ENCODE data around the gene GABRG3. TPM values are rescaled to one million over a fixed set of nuclear protein-coding genes. Genes with fewer than 3 reads are reported as not detected.

The GABRG3 gene
- total RNA-seq, 1 experiment from 2014 or later: not detected

GRCh38 chr15:27549746-27550145 is 578.8 kb downstream of the GABRG3 start:
- RAD21 ChIA-PET (ENCODE audit: low non-redundant PET in 1 of 2, low total read pairs in 2 of 2, uncharacterized antibody in 2 of 2, unreplicated experiment in 2 of 2): no interaction called here
- H3K4me3 ChIP-seq (replicated peaks in 1 of 2; ENCODE audit: low read depth in 1 of 2, low read length in 2 of 2): no peak overlapping the region
- H4K20me1 ChIP-seq (ENCODE audit: insufficient read depth): no peaks in the 10 kb centered on the region
- no peak overlapping the region for H3K4me2 ChIP-seq (ENCODE audit: low read length)
- H3K27ac ChIP-seq (ENCODE audit: low read depth, low read length): no peak overlapping the region
- DNase-seq (ENCODE audit: low read depth, low spot score) (no peak), ATAC-seq (no peak)
- no peaks in the 10 kb centered on the region for H3K79me2 ChIP-seq (ENCODE audit: insufficient read depth, low read length)
- H3K9me3 ChIP-seq (ENCODE audit: control insufficient read depth in 1 of 2, insufficient read depth in 1 of 2, low read depth in 1 of 2, low read length in 2 of 2): peaks cover 0 to 44% of the 10 kb centered on the region in 2 experiments; a peak in 2 of 4 replicates
- H3K36me3 ChIP-seq (ENCODE audit: control insufficient read depth in 1 of 2, insufficient read depth in 2 of 2, low read length in 2 of 2): no peaks in the 10 kb centered on the region
- H3K27me3 ChIP-seq (ENCODE audit: insufficient read depth, low read length): no peaks in the 10 kb centered on the region
- no peak overlapping the region for H3K9ac ChIP-seq (ENCODE audit: low read length)
- TF ChIP-seq EZH2phosphoT487 (IDR thresholded peaks at IDR 0.05; ENCODE audit: borderline replicate concordance) (no peak), ZNF274 (IDR thresholded peaks at IDR 0.05; ENCODE audit: low read depth, low read length) (no peak)
- CTCF ChIA-PET: no interaction called here
- no peaks in the 10 kb centered on the region for H3K4me1 ChIP-seq (ENCODE audit: control insufficient read depth in 1 of 2, insufficient read depth in 2 of 2, low read length in 2 of 2)
- BruUV-seq (replicated peaks): no TSS peak
- H2AFZ ChIP-seq (ENCODE audit: low read depth, low read length, poor library complexity, severe bottlenecking): no peak overlapping the region
- no peaks in the 10 kb centered on the region for H3K9me2 ChIP-seq (ENCODE audit: insufficient read depth)
- intact Hi-C loops (cut with micrococcal nuclease): no loop called here
- POLR2A ChIA-PET: no interaction called here

DNA sequence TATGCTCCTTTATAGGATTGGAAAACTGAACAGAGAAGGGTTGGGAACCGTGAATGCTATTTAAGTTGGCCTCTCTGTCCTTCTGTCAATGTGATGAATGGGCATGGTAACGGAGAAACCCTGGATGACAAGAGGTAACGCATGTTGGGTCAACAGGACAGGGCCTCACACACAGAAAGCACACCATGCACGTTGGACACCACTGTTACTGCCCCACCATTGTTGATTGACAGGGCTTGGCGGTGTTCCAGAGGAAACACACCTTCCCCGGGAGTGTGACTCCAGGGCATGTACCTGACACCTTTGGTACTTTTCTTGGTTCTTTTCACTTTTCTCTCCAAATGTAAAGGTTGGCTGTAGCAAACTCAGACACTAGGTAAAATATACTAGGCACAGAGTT is 579.7 kb downstream of the GABRG3 start:
- no peak for ATAC-seq
- RAD21 ChIA-PET (ENCODE audit: low non-redundant PET in 1 of 2, low total read pairs in 2 of 2, uncharacterized antibody in 2 of 2, unreplicated experiment in 2 of 2): no interaction called here
- no peaks in the 10 kb centered on the region for H3K36me3 ChIP-seq (ENCODE audit: control insufficient read depth in 1 of 2, insufficient read depth in 2 of 2, low read length in 2 of 2)

More for the DNA sequence above, 579.7 kb downstream of the GABRG3 start:
- Histone ChIP-seq H3K9ac (ENCODE audit: low read length) (no peak overlapping the region), H3K4me2 (ENCODE audit: low read length) (no peak overlapping the region), H3K27ac (ENCODE audit: low read depth, low read length) (no peak overlapping the region), H2AFZ (ENCODE audit: low read depth, low read length, poor library complexity, severe bottlenecking) (no peak overlapping the region), H3K9me2 (ENCODE audit: insufficient read depth) (no peaks in the 10 kb centered on the region), H3K9me3 (ENCODE audit: control insufficient read depth in 1 of 2, insufficient read depth in 1 of 2, low read depth in 1 of 2, low read length in 2 of 2) (peaks cover 0 to 46% of the 10 kb centered on the region in 2 experiments; a peak in 2 of 4 replicates), H3K27me3 (ENCODE audit: insufficient read depth, low read length) (no peaks in the 10 kb centered on the region), H3K4me1 (ENCODE audit: control insufficient read depth in 1 of 2, insufficient read depth in 2 of 2, low read length in 2 of 2) (no peaks in the 10 kb centered on the region), H4K20me1 (ENCODE audit: insufficient read depth) (no peaks in the 10 kb centered on the region), H3K79me2 (ENCODE audit: insufficient read depth, low read length) (no peaks in the 10 kb centered on the region), H3K4me3 (replicated peaks in 1 of 2; ENCODE audit: low read depth in 1 of 2, low read length in 2 of 2) (no peak overlapping the region)
- ChIA-PET POLR2A (no interaction called here), CTCF (no interaction called here)
- TF ChIP-seq REST (IDR thresholded peaks at IDR 0.05; ENCODE audit: low read depth): no peak
- no peak for TF ChIP-seq POLR2A (IDR thresholded peaks at IDR 0.05; ENCODE audit: borderline replicate concordance, extremely low read depth, insufficient read depth, insufficient read length)
- TF ChIP-seq ELF1 (IDR thresholded peaks at IDR 0.05; ENCODE audit: borderline replicate concordance, low read depth): no peak
- DNase-seq (ENCODE audit: low read depth, low spot score): no peak
- intact Hi-C loops (cut with micrococcal nuclease): no loop called here
- no TSS peak for BruUV-seq (replicated peaks)

Measured in HCT116 (cell line).